Frontal cortex (tissue), 4 donors: ENCODE measurements around the gene ANOS1. TPM values are rescaled to one million over a fixed set of nuclear protein-coding genes. Genes with fewer than 3 reads are reported as not detected.
"Not testable (repeated sequence)": the region's sequence is repeated elsewhere in the genome, so short reads cannot be mapped to it uniquely, and the experiment has no call there.

Experiments used
- DNase-seq, 2 donors: peaks; one replicate each; pipeline ENCODE4 v3.0.0; 2012; ENCODE audit warnings: low spot score in 2 of 2
- FAIRE-seq: peaks from 2 replicates; lab custom pipeline; 2012; peaks lifted over from hg19 to GRCh38; lab: Jason Lieb, UNC
- total RNA-seq: library from RNA; depleted of rRNA; stranded (reverse); fragments of >200 nt; gene quantifications from one replicate; pipeline ENCODE4 v1.2.3, GENCODE V29; 2014
- donor health status: control.
- donor health status: control.
- donor health status: control.

Gene ANOS1
- 23.2 TPM for total RNA-seq

GRCh38 chrX:8731559-8732395 is at the start of gene ANOS1:
TSS of gene ANOS1 (minus strand) at chrX:8732137. CDS start at chrX:8732036, 101 bp downstream.
- DNase-seq (peak; percentile 42 to 55), FAIRE-seq (no peak)

GRCh38 chrX:8773117-8773516 is 41.2 kb upstream of the ANOS1 start:
- FAIRE-seq = no peak

GRCh38 chrX:8760021-8760420 is 28.1 kb upstream of the ANOS1 start:
- FAIRE-seq = no peak

More at GRCh38 chrX:8773117-8773516, 41.2 kb upstream of the ANOS1 start:
- DNase-seq = no peak

GRCh38 chrX:8758706-8759105 is 26.8 kb upstream of the ANOS1 start:
- not testable (repeated sequence) for FAIRE-seq, DNase-seq

More at GRCh38 chrX:8760021-8760420, 28.1 kb upstream of the ANOS1 start:
- no peak for DNase-seq

- not testable (repeated sequence) for FAIRE-seq, DNase-seq
These were observed 25.9 kb upstream of the ANOS1 start for GRCh38 chrX:8757609-8758389.

- FAIRE-seq (no peak), DNase-seq (no peak)
These were observed 23.9 kb upstream of the ANOS1 start for GRCh38 chrX:8755813-8756212.

- DNase-seq (no peak), FAIRE-seq (no peak)
These were observed 23.2 kb upstream of the ANOS1 start for GRCh38 chrX:8755116-8755515.

GRCh38 chrX:8749697-8750096 is 17.8 kb upstream of the ANOS1 start:
- no peak for DNase-seq
- no peak for FAIRE-seq

- FAIRE-seq = no peak
- DNase-seq = peak in 1 of 2 donors; percentile 24
These were observed 16.9 kb upstream of the ANOS1 start for GRCh38 chrX:8748855-8749254.

- no peak for FAIRE-seq
- no peak for DNase-seq
These were observed 11.3 kb upstream of the ANOS1 start for GRCh38 chrX:8743126-8743732.

GRCh38 chrX:8741981-8742380 is 10.0 kb upstream of the ANOS1 start:
- DNase-seq (no peak), FAIRE-seq (no peak)

GRCh38 chrX:8738588-8739189 is 6.8 kb upstream of the ANOS1 start:
- FAIRE-seq = no peak
- DNase-seq = no peak

GRCh38 chrX:8737883-8738282 is 5.9 kb upstream of the ANOS1 start:
- DNase-seq (no peak), FAIRE-seq (no peak)

GRCh38 chrX:8730812-8731558 is 952 bp downstream of the ANOS1 start:
- FAIRE-seq = no peak
- no peak for DNase-seq

GRCh38 chrX:8729811-8730210 is 2.1 kb downstream of the ANOS1 start:
- DNase-seq = no peak
- no peak for FAIRE-seq

GRCh38 chrX:8728932-8729535 is 2.9 kb downstream of the ANOS1 start:
- DNase-seq (no peak), FAIRE-seq (no peak)

GRCh38 chrX:8726031-8726652 is 5.8 kb downstream of the ANOS1 start:
- FAIRE-seq = no peak
- DNase-seq = no peak

- DNase-seq = no peak
- no peak for FAIRE-seq
These were observed 7.6 kb downstream of the ANOS1 start for GRCh38 chrX:8724300-8724699.

GRCh38 chrX:8721536-8721935 is 10.4 kb downstream of the ANOS1 start:
- FAIRE-seq = no peak
- DNase-seq = no peak
